Hepatic stellate cell (primary cell): ENCODE results near the gene MAP2K5.

ENCODE experiments used
- DNase-seq: peaks from one replicate; pipeline ENCODE4 v3.0.0; 2011; ENCODE audit warnings: low spot score

Gene MAP2K5

GRCh38 chr15:67839929-67840748, 297.6 kb downstream of the MAP2K5 start, which contains the start of gene RNU6-1:
TSS of gene RNU6-1 (minus strand) at chr15:67840045.
- DNase-seq: peak; percentile 94

- DNase-seq: peak; percentile 77
Measured at GRCh38 chr15:67840749-67841512, 298.4 kb downstream of the MAP2K5 start.

- no peak for DNase-seq
Measured at GRCh38 chr15:67841513-67841762, 298.9 kb downstream of the MAP2K5 start.

- DNase-seq: no peak
Measured at GRCh38 chr15:67843092-67843501, 300.6 kb downstream of the MAP2K5 start.

- peak; percentile 46 for DNase-seq
Measured at GRCh38 chr15:67843571-67844387, 301.3 kb downstream of the MAP2K5 start.

- no peak for DNase-seq
Measured at GRCh38 chr15:67845974-67846373, 303.5 kb downstream of the MAP2K5 start.

- DNase-seq: no peak
Measured at GRCh38 chr15:67849538-67849937, 307.0 kb downstream of the MAP2K5 start.

GRCh38 chr15:67850336-67850735, 307.8 kb downstream of the MAP2K5 start:
- no peak for DNase-seq

- no peak for DNase-seq
Measured at GRCh38 chr15:67850994-67851571, 308.6 kb downstream of the MAP2K5 start.

GRCh38 chr15:67852418-67852817, 309.9 kb downstream of the MAP2K5 start:
- no peak for DNase-seq

GRCh38 chr15:67853454-67853853, 311.0 kb downstream of the MAP2K5 start:
- DNase-seq: no peak

GRCh38 chr15:67854358-67854757, 311.9 kb downstream of the MAP2K5 start:
- DNase-seq: no peak

GRCh38 chr15:67855842-67856241, 313.3 kb downstream of the MAP2K5 start:
- no peak for DNase-seq
